Measurements from ENCODE around the gene ENDOD1. TPM values are rescaled to one million over a fixed set of nuclear protein-coding genes. Genes with fewer than 3 reads are reported as not detected.
"Not testable (repeated sequence)": the region's sequence is repeated elsewhere in the genome, so short reads cannot be mapped to it uniquely, and the experiment has no call there.

ENDOD1 gene
- total RNA-seq, 1 experiment from 2014 or later: 3.3 TPM

DNA sequence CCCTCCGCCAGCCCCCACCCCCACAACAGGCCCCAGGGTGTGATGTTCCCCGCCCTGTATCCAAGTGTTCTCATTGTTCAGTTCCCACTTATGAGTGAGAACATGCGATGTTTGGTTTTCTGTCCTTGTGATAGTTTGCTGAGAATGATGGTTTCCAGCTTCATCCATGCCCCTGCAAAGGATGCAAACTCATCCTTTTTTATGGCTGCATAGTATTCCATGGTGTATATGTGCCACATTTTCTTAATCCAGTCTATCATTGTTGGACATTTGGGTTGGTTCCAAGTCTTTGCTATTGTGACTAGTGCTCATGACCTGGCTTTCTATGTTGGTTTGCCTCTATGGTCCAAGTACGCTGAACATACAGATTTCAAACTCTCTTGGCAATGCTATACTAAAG lies 47.1 kb downstream of the ENDOD1 start:
- H3K4me1 Mint-ChIP-seq; H3K4me3 Mint-ChIP-seq; DNase-seq (ENCODE audit: low spot score); H3K36me3 Mint-ChIP-seq; H3K9me3 Mint-ChIP-seq; ATAC-seq; H3K27ac Mint-ChIP-seq; POLR2A ChIA-PET: not testable (repeated sequence)
- H3K27me3 Mint-ChIP-seq (ENCODE audit: low read depth): peaks cover 14% of the 10 kb centered on the region
- CTCF ChIA-PET: interaction anchor here (1.5 kb wide), 1 partner anchor 70 kb away, joined by 5 read pairs; the partner anchor contains the start of gene SRSF8

DNA sequence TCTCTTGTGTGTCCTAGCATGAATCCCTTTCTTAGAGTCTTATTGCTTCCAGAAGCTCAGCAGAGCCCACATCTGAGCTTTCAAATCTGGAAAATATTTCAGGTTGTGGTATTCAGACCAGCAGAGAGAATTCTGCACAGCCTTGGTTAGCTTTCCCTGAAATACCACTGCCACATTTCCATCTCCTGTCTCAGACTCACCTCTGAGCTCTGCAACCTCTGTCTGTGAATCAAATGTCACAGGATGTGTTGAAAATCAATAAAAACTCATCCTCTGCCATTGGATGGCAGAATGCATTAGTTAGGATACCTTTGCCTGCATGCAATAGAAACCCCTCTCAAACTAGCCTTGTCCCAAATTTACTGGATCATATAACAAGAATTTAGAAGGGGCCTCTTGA lies 47.7 kb downstream of the ENDOD1 start:
- Mint-ChIP-seq H3K9me3 (no peaks in the 10 kb centered on the region), H3K4me3 (no peak overlapping the region), H3K36me3 (no peaks in the 10 kb centered on the region), H3K27me3 (ENCODE audit: low read depth) (peaks cover 19% of the 10 kb centered on the region), H3K27ac (no peak overlapping the region), H3K4me1 (no peaks in the 10 kb centered on the region)
- ATAC-seq: no peak
- TF ChIP-seq, protein P1, sequence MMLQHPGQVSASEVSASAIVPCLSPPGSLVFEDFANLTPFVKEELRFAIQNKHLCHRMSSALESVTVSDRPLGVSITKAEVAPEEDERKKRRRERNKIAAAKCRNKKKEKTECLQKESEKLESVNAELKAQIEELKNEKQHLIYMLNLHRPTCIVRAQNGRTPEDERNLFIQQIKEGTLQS (CRISPR knock-in tag; conservative IDR thresholded peaks at IDR 0.05): no peak
- no peak for TF ChIP-seq GTF2I (CRISPR knock-in tag; conservative IDR thresholded peaks at IDR 0.05)
- TF ChIP-seq NFATC4 (CRISPR knock-in tag; IDR thresholded peaks at IDR 0.05): no peak
- TF ChIP-seq, protein P2, sequence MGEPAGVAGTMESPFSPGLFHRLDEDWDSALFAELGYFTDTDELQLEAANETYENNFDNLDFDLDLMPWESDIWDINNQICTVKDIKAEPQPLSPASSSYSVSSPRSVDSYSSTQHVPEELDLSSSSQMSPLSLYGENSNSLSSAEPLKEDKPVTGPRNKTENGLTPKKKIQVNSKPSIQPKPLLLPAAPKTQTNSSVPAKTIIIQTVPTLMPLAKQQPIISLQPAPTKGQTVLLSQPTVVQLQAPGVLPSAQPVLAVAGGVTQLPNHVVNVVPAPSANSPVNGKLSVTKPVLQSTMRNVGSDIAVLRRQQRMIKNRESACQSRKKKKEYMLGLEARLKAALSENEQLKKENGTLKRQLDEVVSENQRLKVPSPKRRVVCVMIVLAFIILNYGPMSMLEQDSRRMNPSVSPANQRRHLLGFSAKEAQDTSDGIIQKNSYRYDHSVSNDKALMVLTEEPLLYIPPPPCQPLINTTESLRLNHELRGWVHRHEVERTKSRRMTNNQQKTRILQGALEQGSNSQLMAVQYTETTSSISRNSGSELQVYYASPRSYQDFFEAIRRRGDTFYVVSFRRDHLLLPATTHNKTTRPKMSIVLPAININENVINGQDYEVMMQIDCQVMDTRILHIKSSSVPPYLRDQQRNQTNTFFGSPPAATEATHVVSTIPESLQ (CRISPR knock-in tag; IDR thresholded peaks at IDR 0.05): no peak
- TF ChIP-seq, protein P3, sequence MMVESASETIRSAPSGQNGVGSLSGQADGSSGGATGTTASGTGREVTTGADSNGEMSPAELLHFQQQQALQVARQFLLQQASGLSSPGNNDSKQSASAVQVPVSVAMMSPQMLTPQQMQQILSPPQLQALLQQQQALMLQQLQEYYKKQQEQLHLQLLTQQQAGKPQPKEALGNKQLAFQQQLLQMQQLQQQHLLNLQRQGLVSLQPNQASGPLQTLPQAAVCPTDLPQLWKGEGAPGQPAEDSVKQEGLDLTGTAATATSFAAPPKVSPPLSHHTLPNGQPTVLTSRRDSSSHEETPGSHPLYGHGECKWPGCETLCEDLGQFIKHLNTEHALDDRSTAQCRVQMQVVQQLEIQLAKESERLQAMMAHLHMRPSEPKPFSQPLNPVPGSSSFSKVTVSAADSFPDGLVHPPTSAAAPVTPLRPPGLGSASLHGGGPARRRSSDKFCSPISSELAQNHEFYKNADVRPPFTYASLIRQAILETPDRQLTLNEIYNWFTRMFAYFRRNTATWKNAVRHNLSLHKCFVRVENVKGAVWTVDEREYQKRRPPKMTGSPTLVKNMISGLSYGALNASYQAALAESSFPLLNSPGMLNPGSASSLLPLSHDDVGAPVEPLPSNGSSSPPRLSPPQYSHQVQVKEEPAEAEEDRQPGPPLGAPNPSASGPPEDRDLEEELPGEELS (CRISPR knock-in tag; IDR thresholded peaks at IDR 0.05): no peak
- TF ChIP-seq, protein P4, sequence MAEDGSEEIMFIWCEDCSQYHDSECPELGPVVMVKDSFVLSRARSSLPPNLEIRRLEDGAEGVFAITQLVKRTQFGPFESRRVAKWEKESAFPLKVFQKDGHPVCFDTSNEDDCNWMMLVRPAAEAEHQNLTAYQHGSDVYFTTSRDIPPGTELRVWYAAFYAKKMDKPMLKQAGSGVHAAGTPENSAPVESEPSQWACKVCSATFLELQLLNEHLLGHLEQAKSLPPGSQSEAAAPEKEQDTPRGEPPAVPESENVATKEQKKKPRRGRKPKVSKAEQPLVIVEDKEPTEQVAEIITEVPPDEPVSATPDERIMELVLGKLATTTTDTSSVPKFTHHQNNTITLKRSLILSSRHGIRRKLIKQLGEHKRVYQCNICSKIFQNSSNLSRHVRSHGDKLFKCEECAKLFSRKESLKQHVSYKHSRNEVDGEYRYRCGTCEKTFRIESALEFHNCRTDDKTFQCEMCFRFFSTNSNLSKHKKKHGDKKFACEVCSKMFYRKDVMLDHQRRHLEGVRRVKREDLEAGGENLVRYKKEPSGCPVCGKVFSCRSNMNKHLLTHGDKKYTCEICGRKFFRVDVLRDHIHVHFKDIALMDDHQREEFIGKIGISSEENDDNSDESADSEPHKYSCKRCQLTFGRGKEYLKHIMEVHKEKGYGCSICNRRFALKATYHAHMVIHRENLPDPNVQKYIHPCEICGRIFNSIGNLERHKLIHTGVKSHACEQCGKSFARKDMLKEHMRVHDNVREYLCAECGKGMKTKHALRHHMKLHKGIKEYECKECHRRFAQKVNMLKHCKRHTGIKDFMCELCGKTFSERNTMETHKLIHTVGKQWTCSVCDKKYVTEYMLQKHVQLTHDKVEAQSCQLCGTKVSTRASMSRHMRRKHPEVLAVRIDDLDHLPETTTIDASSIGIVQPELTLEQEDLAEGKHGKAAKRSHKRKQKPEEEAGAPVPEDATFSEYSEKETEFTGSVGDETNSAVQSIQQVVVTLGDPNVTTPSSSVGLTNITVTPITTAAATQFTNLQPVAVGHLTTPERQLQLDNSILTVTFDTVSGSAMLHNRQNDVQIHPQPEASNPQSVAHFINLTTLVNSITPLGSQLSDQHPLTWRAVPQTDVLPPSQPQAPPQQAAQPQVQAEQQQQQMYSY (CRISPR knock-in tag; IDR thresholded peaks at IDR 0.05): no peak
- TF ChIP-seq, protein P5, sequence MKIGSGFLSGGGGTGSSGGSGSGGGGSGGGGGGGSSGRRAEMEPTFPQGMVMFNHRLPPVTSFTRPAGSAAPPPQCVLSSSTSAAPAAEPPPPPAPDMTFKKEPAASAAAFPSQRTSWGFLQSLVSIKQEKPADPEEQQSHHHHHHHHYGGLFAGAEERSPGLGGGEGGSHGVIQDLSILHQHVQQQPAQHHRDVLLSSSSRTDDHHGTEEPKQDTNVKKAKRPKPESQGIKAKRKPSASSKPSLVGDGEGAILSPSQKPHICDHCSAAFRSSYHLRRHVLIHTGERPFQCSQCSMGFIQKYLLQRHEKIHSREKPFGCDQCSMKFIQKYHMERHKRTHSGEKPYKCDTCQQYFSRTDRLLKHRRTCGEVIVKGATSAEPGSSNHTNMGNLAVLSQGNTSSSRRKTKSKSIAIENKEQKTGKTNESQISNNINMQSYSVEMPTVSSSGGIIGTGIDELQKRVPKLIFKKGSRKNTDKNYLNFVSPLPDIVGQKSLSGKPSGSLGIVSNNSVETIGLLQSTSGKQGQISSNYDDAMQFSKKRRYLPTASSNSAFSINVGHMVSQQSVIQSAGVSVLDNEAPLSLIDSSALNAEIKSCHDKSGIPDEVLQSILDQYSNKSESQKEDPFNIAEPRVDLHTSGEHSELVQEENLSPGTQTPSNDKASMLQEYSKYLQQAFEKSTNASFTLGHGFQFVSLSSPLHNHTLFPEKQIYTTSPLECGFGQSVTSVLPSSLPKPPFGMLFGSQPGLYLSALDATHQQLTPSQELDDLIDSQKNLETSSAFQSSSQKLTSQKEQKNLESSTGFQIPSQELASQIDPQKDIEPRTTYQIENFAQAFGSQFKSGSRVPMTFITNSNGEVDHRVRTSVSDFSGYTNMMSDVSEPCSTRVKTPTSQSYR (CRISPR knock-in tag; IDR thresholded peaks at IDR 0.05): no peak
- TF ChIP-seq JAZF1 (CRISPR knock-in tag; IDR thresholded peaks at IDR 0.05): no peak
- ChIA-PET POLR2A (no interaction called here), CTCF (interaction anchor here (0.9 to 1.5 kb wide), 4 partner anchors 13 to 70 kb away, joined by 3 to 5 read pairs (median 4); partner anchors contain the start of gene SRSF8)
- no peak for DNase-seq (ENCODE audit: low spot score)

DNA sequence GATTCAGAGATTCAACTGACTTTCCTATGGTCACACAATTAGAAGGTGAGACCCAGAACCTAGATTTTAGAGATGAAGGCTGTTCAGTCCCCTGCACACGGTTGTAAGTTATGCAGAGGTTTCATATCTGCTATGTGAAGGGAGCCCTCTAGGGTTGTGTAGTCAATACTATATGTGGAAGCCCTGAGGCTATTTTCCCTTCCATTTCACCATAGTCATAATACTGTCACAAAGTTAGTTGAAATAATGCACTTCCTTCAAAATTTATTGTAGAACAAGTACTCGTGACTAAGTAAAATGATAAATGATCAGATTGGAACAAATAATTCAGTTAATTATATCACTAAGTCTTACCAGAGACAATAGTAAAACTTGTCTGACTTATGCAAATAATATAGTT lies 48.8 kb downstream of the ENDOD1 start:
- CTCF ChIA-PET: interaction anchor here (0.6 to 1.1 kb wide), 3 partner anchors 12 to 1257 kb away, joined by 4 read pairs; no protein-coding TSS in a partner anchor
- no peak overlapping the region for H3K4me3 Mint-ChIP-seq
- H3K27ac Mint-ChIP-seq: no peak overlapping the region
- peaks cover 31% of the 10 kb centered on the region for H3K27me3 Mint-ChIP-seq (ENCODE audit: low read depth)
- POLR2A ChIA-PET: no interaction called here
- H3K9me3 Mint-ChIP-seq: no peaks in the 10 kb centered on the region
- H3K36me3 Mint-ChIP-seq: no peaks in the 10 kb centered on the region
- ATAC-seq (0 out of 2 replicates have a peak, but pooled peaks have one; percentile 28), DNase-seq (ENCODE audit: low spot score) (no peak)
- H3K4me1 Mint-ChIP-seq: no peaks in the 10 kb centered on the region
- TF ChIP-seq ZNF138 (CRISPR knock-in tag; conservative IDR thresholded peaks at IDR 0.05) (no peak), GRHL2 (CRISPR knock-in tag; IDR thresholded peaks at IDR 0.05; ENCODE audit: insufficient replicate concordance, severe bottlenecking) (no peak), NR2C2 (CRISPR knock-in tag; IDR thresholded peaks at IDR 0.05) (no peak), JUN (CRISPR knock-in tag; IDR thresholded peaks at IDR 0.05) (no peak)
- TF ChIP-seq, protein P6, sequence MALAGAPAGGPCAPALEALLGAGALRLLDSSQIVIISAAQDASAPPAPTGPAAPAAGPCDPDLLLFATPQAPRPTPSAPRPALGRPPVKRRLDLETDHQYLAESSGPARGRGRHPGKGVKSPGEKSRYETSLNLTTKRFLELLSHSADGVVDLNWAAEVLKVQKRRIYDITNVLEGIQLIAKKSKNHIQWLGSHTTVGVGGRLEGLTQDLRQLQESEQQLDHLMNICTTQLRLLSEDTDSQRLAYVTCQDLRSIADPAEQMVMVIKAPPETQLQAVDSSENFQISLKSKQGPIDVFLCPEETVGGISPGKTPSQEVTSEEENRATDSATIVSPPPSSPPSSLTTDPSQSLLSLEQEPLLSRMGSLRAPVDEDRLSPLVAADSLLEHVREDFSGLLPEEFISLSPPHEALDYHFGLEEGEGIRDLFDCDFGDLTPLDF (CRISPR knock-in tag; IDR thresholded peaks at IDR 0.05): no peak
- TF ChIP-seq, protein P7, sequence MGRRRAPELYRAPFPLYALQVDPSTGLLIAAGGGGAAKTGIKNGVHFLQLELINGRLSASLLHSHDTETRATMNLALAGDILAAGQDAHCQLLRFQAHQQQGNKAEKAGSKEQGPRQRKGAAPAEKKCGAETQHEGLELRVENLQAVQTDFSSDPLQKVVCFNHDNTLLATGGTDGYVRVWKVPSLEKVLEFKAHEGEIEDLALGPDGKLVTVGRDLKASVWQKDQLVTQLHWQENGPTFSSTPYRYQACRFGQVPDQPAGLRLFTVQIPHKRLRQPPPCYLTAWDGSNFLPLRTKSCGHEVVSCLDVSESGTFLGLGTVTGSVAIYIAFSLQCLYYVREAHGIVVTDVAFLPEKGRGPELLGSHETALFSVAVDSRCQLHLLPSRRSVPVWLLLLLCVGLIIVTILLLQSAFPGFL (CRISPR knock-in tag; IDR thresholded peaks at IDR 0.05; ENCODE audit: borderline replicate concordance): no peak
- TF ChIP-seq, protein P8, sequence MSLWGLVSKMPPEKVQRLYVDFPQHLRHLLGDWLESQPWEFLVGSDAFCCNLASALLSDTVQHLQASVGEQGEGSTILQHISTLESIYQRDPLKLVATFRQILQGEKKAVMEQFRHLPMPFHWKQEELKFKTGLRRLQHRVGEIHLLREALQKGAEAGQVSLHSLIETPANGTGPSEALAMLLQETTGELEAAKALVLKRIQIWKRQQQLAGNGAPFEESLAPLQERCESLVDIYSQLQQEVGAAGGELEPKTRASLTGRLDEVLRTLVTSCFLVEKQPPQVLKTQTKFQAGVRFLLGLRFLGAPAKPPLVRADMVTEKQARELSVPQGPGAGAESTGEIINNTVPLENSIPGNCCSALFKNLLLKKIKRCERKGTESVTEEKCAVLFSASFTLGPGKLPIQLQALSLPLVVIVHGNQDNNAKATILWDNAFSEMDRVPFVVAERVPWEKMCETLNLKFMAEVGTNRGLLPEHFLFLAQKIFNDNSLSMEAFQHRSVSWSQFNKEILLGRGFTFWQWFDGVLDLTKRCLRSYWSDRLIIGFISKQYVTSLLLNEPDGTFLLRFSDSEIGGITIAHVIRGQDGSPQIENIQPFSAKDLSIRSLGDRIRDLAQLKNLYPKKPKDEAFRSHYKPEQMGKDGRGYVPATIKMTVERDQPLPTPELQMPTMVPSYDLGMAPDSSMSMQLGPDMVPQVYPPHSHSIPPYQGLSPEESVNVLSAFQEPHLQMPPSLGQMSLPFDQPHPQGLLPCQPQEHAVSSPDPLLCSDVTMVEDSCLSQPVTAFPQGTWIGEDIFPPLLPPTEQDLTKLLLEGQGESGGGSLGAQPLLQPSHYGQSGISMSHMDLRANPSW (CRISPR knock-in tag; conservative IDR thresholded peaks at IDR 0.05; ENCODE audit: low read depth): no peak

All from WTC11 (cell line).